ENCODE data around the gene WASL. TPM values are rescaled to one million over a fixed set of nuclear protein-coding genes. Genes with fewer than 3 reads are reported as not detected.

Gene WASL
- polyA plus RNA-seq, 1 donor (not counting 4 experiments of a cell fraction or from before 2014, with no cell fraction given), result 17.5 TPM

- H3K9me1 ChIP-seq (ENCODE audit: control insufficient read depth, extremely low read depth, insufficient read depth, low read length), result no peaks in the 10 kb centered on the region
- H3K36me3 ChIP-seq (ENCODE audit: control insufficient read depth in 2 of 2, extremely low read depth in 1 of 2, insufficient read depth in 2 of 2, low read length in 2 of 2), result peaks cover 12 to 13% of the 10 kb centered on the region in 2 experiments
Observed at GRCh38 chr7:123692471-123692877, 56.3 kb downstream of the WASL start.

GRCh38 chr7:123690550-123690949 is 58.3 kb downstream of the WASL start:
- Histone ChIP-seq H3K4me2 (ENCODE audit: control insufficient read depth, extremely low read depth, insufficient read depth, low read depth, low read length) (no peak overlapping the region), H3K9me3 (ENCODE audit: control insufficient read depth, low read depth, low read length) (no peaks in the 10 kb centered on the region), H2AFZ (ENCODE audit: control insufficient read depth, low read length) (no peak overlapping the region), H3K27ac (ENCODE audit: control insufficient read depth, insufficient read depth, low read length) (no peak overlapping the region), H3K9ac (ENCODE audit: control insufficient read depth, extremely low read depth, insufficient read depth, low read length) (no peak overlapping the region), H3K4me1 (ENCODE audit: control insufficient read depth, extremely low read depth, insufficient read depth, low read length) (no peaks in the 10 kb centered on the region), H4K20me1 (ENCODE audit: control insufficient read depth, extremely low read depth, insufficient read depth, low read length) (no peaks in the 10 kb centered on the region), H3K4me3 (ENCODE audit: control insufficient read depth in 2 of 3, extremely low read depth in 1 of 3, insufficient read depth in 2 of 3, low read depth in 1 of 3, low read length in 3 of 3) (no peak overlapping the region), H3K36me3 (ENCODE audit: control insufficient read depth in 2 of 2, extremely low read depth in 1 of 2, insufficient read depth in 2 of 2, low read length in 2 of 2) (peaks cover 8 to 12% of the 10 kb centered on the region in 2 experiments), H3K79me2 (ENCODE audit: control insufficient read depth, insufficient read depth, low read length) (no peaks in the 10 kb centered on the region), H3K9me1 (ENCODE audit: control insufficient read depth, extremely low read depth, insufficient read depth, low read length) (no peaks in the 10 kb centered on the region), H3K27me3 (ENCODE audit: control insufficient read depth, extremely low read depth, insufficient read depth, low read length) (no peaks in the 10 kb centered on the region)
- dilution Hi-C loops (cut with MboI; ENCODE audit: extremely low pct_ligation_motif_present, low sequenced_read_pairs), result no loop called here
- DNase-seq (ENCODE audit: low read depth, low spot score) (no peak), FAIRE-seq (no peak)
- no peak for TF ChIP-seq EZH2 (IDR thresholded peaks at IDR 0.05; ENCODE audit: low read length)
- TF ChIP-seq CTCF (optimal IDR thresholded peaks at IDR 0.05 in 1 of 3, IDR thresholded peaks at IDR 0.05 in 1 of 3, conservative IDR thresholded peaks at IDR 0.05 in 1 of 3; ENCODE audit: extremely low read depth in 1 of 3, insufficient read depth in 2 of 3, low read length in 3 of 3), result no peak

More at GRCh38 chr7:123692471-123692877, 56.3 kb downstream of the WASL start:
- TF ChIP-seq EZH2 (IDR thresholded peaks at IDR 0.05; ENCODE audit: low read length) (no peak), CTCF (optimal IDR thresholded peaks at IDR 0.05 in 1 of 3, IDR thresholded peaks at IDR 0.05 in 1 of 3, conservative IDR thresholded peaks at IDR 0.05 in 1 of 3; ENCODE audit: extremely low read depth in 1 of 3, insufficient read depth in 2 of 3, low read length in 3 of 3) (no peak)
- no peak overlapping the region for H3K9ac ChIP-seq (ENCODE audit: control insufficient read depth, extremely low read depth, insufficient read depth, low read length)
- DNase-seq (ENCODE audit: low read depth, low spot score), result no peak
- dilution Hi-C loops (cut with MboI; ENCODE audit: extremely low pct_ligation_motif_present, low sequenced_read_pairs), result no loop called here
- no peaks in the 10 kb centered on the region for H3K27me3 ChIP-seq (ENCODE audit: control insufficient read depth, extremely low read depth, insufficient read depth, low read length)
- no peak overlapping the region for H3K27ac ChIP-seq (ENCODE audit: control insufficient read depth, insufficient read depth, low read length)
- no peaks in the 10 kb centered on the region for H3K79me2 ChIP-seq (ENCODE audit: control insufficient read depth, insufficient read depth, low read length)
- no peaks in the 10 kb centered on the region for H3K9me3 ChIP-seq (ENCODE audit: control insufficient read depth, low read depth, low read length)
- H3K4me3 ChIP-seq (ENCODE audit: control insufficient read depth in 2 of 3, extremely low read depth in 1 of 3, insufficient read depth in 2 of 3, low read depth in 1 of 3, low read length in 3 of 3), result no peak overlapping the region
- H3K4me2 ChIP-seq (ENCODE audit: control insufficient read depth, extremely low read depth, insufficient read depth, low read depth, low read length), result no peak overlapping the region
- H3K4me1 ChIP-seq (ENCODE audit: control insufficient read depth, extremely low read depth, insufficient read depth, low read length), result no peaks in the 10 kb centered on the region
- H2AFZ ChIP-seq (ENCODE audit: control insufficient read depth, low read length), result no peak overlapping the region
- no peaks in the 10 kb centered on the region for H4K20me1 ChIP-seq (ENCODE audit: control insufficient read depth, extremely low read depth, insufficient read depth, low read length)
- FAIRE-seq, result no peak
